HepG2 (cell line): ENCODE data around the gene ENO2. TPM values are rescaled to one million over a fixed set of nuclear protein-coding genes. Genes with fewer than 3 reads are reported as not detected.

Source experiments
- ATAC-seq: fragments of 200-7000 bp; cut with Tn5 transposase; 3 replicates; pipeline ENCODE4 v1.9.1; 2020; ENCODE audit warnings: mild to moderate bottlenecking, moderate library complexity
- BruUV-seq: library from RNA; stranded (reverse); fragments of 400-500 nt; replicated peaks from 2 replicates; lab custom pipeline; 2021; lab: Mats Ljungman, UMichigan
- CTCF ChIA-PET: fragments of 300-600 bp; formaldehyde crosslinking; extraction: SDS; loops from one replicate; lab custom pipeline; 2021; ENCODE audit warnings: low total read pairs, inconsistent platforms, low intra/inter-chr PET ratio; lab: Yijun Ruan, JAX
- POLR2A ChIA-PET: fragments of 350-600 bp; sonication (Branson Sonifier 250); formaldehyde crosslinking; loops from one replicate; lab custom pipeline; 2020; ENCODE audit warnings: antibody characterized with exemption, inconsistent platforms; lab: Yijun Ruan, JAX
- DNase-seq: peaks from one replicate; pipeline ENCODE4 v3.0.0-alpha.2; 2015; ENCODE audit warnings: low spot score
- FAIRE-seq: peaks from 3 replicates; lab custom pipeline; 2011; peaks lifted over from hg19 to GRCh38; lab: Jason Lieb, UNC
- H2AFZ ChIP-seq: one replicate; pipeline ENCODE4 v1.6.1; 2011; ENCODE audit warnings: low read length, inconsistent platforms
- H3K27ac ChIP-seq: fragments of 300-600 bp; 3 replicates; pipeline ENCODE4 v1.8.0; 2011; ENCODE audit warnings: mixed run types, mild to moderate bottlenecking, mixed read lengths, low read length, inconsistent platforms; ENCODE audit not compliant: insufficient read depth; ENCODE audit errors: extremely low read length
- H3K27me3 ChIP-seq, 2 experiments: fragments of 200-600 bp in 1 of 2; 2 replicates in 1 of 2; 3 replicates in 1 of 2; pipeline versions ENCODE4 v1.6.0 to v1.8.0; 2011; ENCODE audit warnings: low read length in 2 of 2, mild to moderate bottlenecking in 2 of 2, moderate library complexity in 2 of 2, inconsistent platforms in 1 of 2; ENCODE audit not compliant: insufficient read depth in 2 of 2, control insufficient read depth in 1 of 2
- H3K36me3 ChIP-seq, 2 experiments: fragments of 200-600 bp in 1 of 2; replicated peaks in 1 of 2; 2 replicates in 1 of 2; 3 replicates in 1 of 2; pipeline versions ENCODE4 v1.5.1 to v1.8.0; 2011; ENCODE audit warnings: low read length in 2 of 2, inconsistent platforms in 1 of 2; ENCODE audit not compliant: insufficient read depth in 2 of 2, control insufficient read depth in 1 of 2
- H3K4me1 ChIP-seq: 2 replicates; pipeline ENCODE4 v1.5.1; 2012; ENCODE audit warnings: low read length, inconsistent platforms; ENCODE audit not compliant: insufficient read depth
- H3K4me2 ChIP-seq: 2 replicates; pipeline ENCODE4 v1.6.0; 2011; ENCODE audit warnings: low read depth, low read length, inconsistent platforms
- H3K4me3 ChIP-seq, 3 experiments: fragments of 200-600 bp in 1 of 3; sonication (generic), shearing (Covaris generic) in 1 of 3; replicated peaks in 1 of 3; 2 replicates each; pipeline ENCODE4 v1.5.1; 2011 to 2016; ENCODE audit warnings: low read length in 3 of 3, inconsistent platforms in 2 of 3, low read depth in 2 of 3, mild to moderate bottlenecking in 2 of 3, control low read depth in 1 of 3, mixed read lengths in 1 of 3; ENCODE audit not compliant: insufficient read depth in 1 of 3
- H3K79me2 ChIP-seq: one replicate; pipeline ENCODE4 v1.6.1; 2011; ENCODE audit warnings: low read length, inconsistent platforms; ENCODE audit not compliant: insufficient read depth
- H3K9ac ChIP-seq: 2 replicates; pipeline ENCODE4 v1.6.0; 2011; ENCODE audit warnings: mild to moderate bottlenecking, low read depth, low read length, inconsistent platforms; ENCODE audit not compliant: insufficient read depth
- H3K9me3 ChIP-seq: 2 replicates; pipeline ENCODE4 v1.5.1; 2012; ENCODE audit warnings: mild to moderate bottlenecking, low read length
- H4K20me1 ChIP-seq: 2 replicates; pipeline ENCODE4 v1.6.0; 2011; ENCODE audit warnings: inconsistent platforms, mild to moderate bottlenecking, low read length, moderate library complexity; ENCODE audit not compliant: insufficient read depth
- FOSL1 ChIP-seq: sonication (generic); formaldehyde crosslinking; IDR thresholded peaks from 2 replicates; pipeline ENCODE4 v1.9.0; 2021; ENCODE audit warnings: missing genetic modification reagents, borderline replicate concordance
- ISL2 ChIP-seq: sonication (generic); formaldehyde crosslinking; IDR thresholded peaks from 2 replicates; pipeline ENCODE4 v1.5.0; 2020; ENCODE audit warnings: missing genetic modification reagents
- KLF12 ChIP-seq: sonication (generic); formaldehyde crosslinking; IDR thresholded peaks from 2 replicates; pipeline ENCODE4 v1.4.0; 2020; ENCODE audit warnings: missing genetic modification reagents, borderline replicate concordance
- MBD4 ChIP-seq: IDR thresholded peaks from 2 replicates; pipeline ENCODE4 v1.6.1; 2012; ENCODE audit warnings: low read length, inconsistent platforms, borderline replicate concordance
- MBNL3 ChIP-seq: fragments of 250-450 bp; sonication (Bioruptor Pico); conservative IDR thresholded peaks from 2 replicates; pipeline ENCODE4 v1.8.0; 2022; ENCODE audit warnings: mild to moderate bottlenecking, inconsistent platforms
- NCOA5 ChIP-seq: sonication (generic); formaldehyde crosslinking; IDR thresholded peaks from 2 replicates; pipeline ENCODE4 v1.4.0; 2020; ENCODE audit warnings: missing genetic modification reagents
- POGK ChIP-seq: sonication (generic); formaldehyde crosslinking; conservative IDR thresholded peaks from 2 replicates; pipeline ENCODE4 v1.8.0; 2022; ENCODE audit warnings: mild to moderate bottlenecking, moderate library complexity, missing genetic modification reagents
- STAT5B ChIP-seq: sonication (generic); formaldehyde crosslinking; IDR thresholded peaks from 2 replicates; pipeline ENCODE4 v1.4.0; 2020; ENCODE audit warnings: missing genetic modification reagents
- ZBTB21 ChIP-seq: sonication (generic); formaldehyde crosslinking; IDR thresholded peaks from 2 replicates; pipeline ENCODE4 v1.4.0; 2020; ENCODE audit warnings: missing genetic modification reagents
- ZIK1 ChIP-seq: sonication (generic); formaldehyde crosslinking; IDR thresholded peaks from 2 replicates; pipeline ENCODE4 v1.5.0; 2020; ENCODE audit warnings: mild to moderate bottlenecking, low read depth, missing genetic modification reagents, borderline replicate concordance
- ZNF230 ChIP-seq: sonication (generic); formaldehyde crosslinking; IDR thresholded peaks from 2 replicates; pipeline ENCODE4 v1.4.0; 2020; ENCODE audit warnings: mild to moderate bottlenecking, missing genetic modification reagents
- ZNF292 ChIP-seq: sonication (generic); formaldehyde crosslinking; IDR thresholded peaks from 2 replicates; pipeline ENCODE4 v1.8.1; 2022; ENCODE audit warnings: mild to moderate bottlenecking, low read depth, missing genetic modification reagents, borderline replicate concordance
- ZNF383 ChIP-seq: sonication (generic); formaldehyde crosslinking; IDR thresholded peaks from 2 replicates; pipeline ENCODE4 v1.4.0; 2020; ENCODE audit warnings: missing genetic modification reagents, mild to moderate bottlenecking, borderline replicate concordance
- ZNF550 ChIP-seq: sonication (generic); formaldehyde crosslinking; IDR thresholded peaks from 2 replicates; pipeline ENCODE4 v1.4.0; 2020; ENCODE audit warnings: mild to moderate bottlenecking, missing genetic modification reagents, borderline replicate concordance
- ZSCAN20 ChIP-seq: sonication (generic); formaldehyde crosslinking; IDR thresholded peaks from 2 replicates; pipeline ENCODE4 v1.4.0; 2020; ENCODE audit warnings: missing genetic modification reagents, mild to moderate bottlenecking, borderline replicate concordance
- WGBS: methylation state at CpG from one replicate; pipeline ENCODE4 v1.1.6; 2017; ENCODE audit warnings: low lambda C conversion rate; 5-methylcytosine and 5-hydroxymethylcytosine counted together
- in situ Hi-C: cut with HindIII; loops from 2 replicates; pipeline ENCODE4 v1.10.0; 2017; ENCODE audit warnings: low pct_unique_long_range_greater_than_20kb; ENCODE audit not compliant: extremely low pct_ligation_motif_present
- intact Hi-C: fragments of 100-400 bp; cut with micrococcal nuclease; formaldehyde crosslinking; loops from one replicate; pipeline ENCODE4 v1.10.0; 2022; ENCODE audit not compliant: unreplicated experiment
- polyA plus RNA-seq, 8 experiments: library from polyadenylated mRNA; depleted of rRNA in 3 of 8; stranded (reverse) in 7 of 8; unstranded in 1 of 8; fragments of >200 nt; fragmentation: Illumina TruSeq in 4 of 8; extraction: Trizol in 4 of 8; gene quantifications; 2 replicates each; pipeline versions ENCODE4 v1.2.1 to v1.2.3, GENCODE V29; 2011 to 2016; ENCODE audit warnings: low read depth in 4 of 8, missing spikeins in 1 of 8, mixed read lengths in 1 of 8; ENCODE audit not compliant: insufficient read depth in 1 of 8
- total RNA-seq, 5 experiments: library from RNA; depleted of rRNA; stranded (reverse); fragments of >200 nt; fragmentation: Illumina TruSeq; extraction: Trizol; gene quantifications; 2 replicates each; pipeline ENCODE4 v1.2.3, GENCODE V29; 2016; ENCODE audit warnings: low read depth in 1 of 5

ENO2 gene
- total and polyA plus RNA-seq, 2 of the 13 experiments (the other 11 are each of a cell fraction or from before 2014, with no cell fraction given): 19.3 to 136 TPM

GRCh38 chr12:6929466-6930452 lies 15.4 kb downstream of the ENO2 start:
- Histone ChIP-seq H3K9ac (peak overlapping the region; percentile 81), H2AFZ (no peak overlapping the region), H3K36me3 (peaks cover 7 to 10% of the 10 kb centered on the region in 2 experiments), H3K4me1 (peaks cover 57% of the 10 kb centered on the region), H3K27me3 (no peaks in the 10 kb centered on the region; a peak in 1 of 5 replicates), H3K27ac (peak overlapping the region; percentile 54), H3K4me2 (peak overlapping the region; percentile 88), H4K20me1 (no peaks in the 10 kb centered on the region), H3K4me3 (peak overlapping the region; percentile 82 to 93 (median 90)), H3K79me2 (peaks cover 30% of the 10 kb centered on the region), H3K9me3 (no peaks in the 10 kb centered on the region)
- 45% methylated on average over 4 of the region's 7 CpGs for WGBS
- in situ Hi-C loops: no loop called here
- DNase-seq (no peak), FAIRE-seq (no peak), ATAC-seq (no peak)
- BruUV-seq: no TSS peak
- TF ChIP-seq STAT5B (CRISPR knock-in tag) (no peak), ZNF383 (CRISPR knock-in tag) (no peak), ZNF230 (CRISPR knock-in tag) (no peak), POGK (CRISPR knock-in tag) (no peak), ZSCAN20 (CRISPR knock-in tag) (no peak), MBNL3 (CRISPR knock-in tag) (no peak), ISL2 (no peak), ZBTB21 (CRISPR knock-in tag) (no peak), KLF12 (CRISPR knock-in tag) (no peak), NCOA5 (CRISPR knock-in tag) (no peak), MBD4 (no peak), ZIK1 (CRISPR knock-in tag) (no peak), ZNF550 (CRISPR knock-in tag) (no peak), FOSL1 (no peak), ZNF292 (no peak)
- POLR2A ChIA-PET: interaction anchor here (0.7 to 2.7 kb wide), 7 partner anchors 8 to 60 kb away, joined by 3 to 24 read pairs (median 4); partner anchors contain the start of genes C12orf57 and RNU7-1
- CTCF ChIA-PET: no interaction called here
- intact Hi-C loops: loop anchor here (5.0 kb wide), 1 partner anchor 183 kb away; no protein-coding TSS in a partner anchor
